Stimulated activated CD4-positive, alpha-beta T cell treated with anti-CD3 and anti-CD28 coated beads, TNF-alpha, amount 100 ng/mL, for 1 hour (primary cell): ENCODE data around the gene XAB2.

Experiments
- DNase-seq, 3 donors: peaks; one replicate each; pipeline ENCODE4 v3.0.0-alpha.2; 2020; ENCODE audit warnings: low read depth in 3 of 3, low spot score in 1 of 3

Gene XAB2

DNA sequence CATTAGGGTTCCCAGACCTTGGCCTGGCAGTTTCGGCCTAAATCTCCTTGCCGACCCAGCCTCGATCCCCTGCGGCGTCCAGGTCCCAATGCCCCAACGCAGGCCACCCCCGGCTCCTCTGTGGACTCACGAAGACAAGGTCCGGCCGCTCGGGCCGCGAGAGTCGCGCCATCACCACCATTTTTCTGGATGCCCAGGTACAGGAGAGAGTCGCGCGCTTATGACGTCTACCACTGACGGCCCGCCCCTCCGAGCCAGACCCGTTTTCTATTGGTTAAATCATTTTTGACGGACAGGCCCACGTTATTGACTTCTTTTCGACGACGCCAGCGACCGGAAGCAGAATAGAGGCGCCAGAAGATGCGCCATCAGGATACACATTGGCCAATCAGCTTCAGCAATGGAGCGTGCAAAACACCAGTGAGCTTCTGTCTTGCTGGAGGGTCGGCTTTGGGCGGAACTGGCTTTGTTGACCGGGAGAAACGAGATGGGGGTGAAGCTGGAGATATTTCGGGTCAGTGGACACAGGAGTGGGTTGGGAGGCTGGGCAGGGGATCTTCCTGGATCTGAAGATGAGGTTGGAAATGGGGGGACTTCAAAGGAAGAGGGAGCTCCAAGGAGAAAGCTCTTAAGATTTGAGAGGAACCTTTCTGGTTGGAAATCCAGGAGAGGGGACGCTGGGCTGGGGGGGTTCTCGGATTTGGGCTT, at the start of gene XAB2, which contains the start of gene PET100:
TSS of gene XAB2 (minus strand) at position 199 of the 708 bp plus-strand sequence. CDS start at position 181, 18 bp downstream.
TSS of gene PET100 (plus strand) at position 447 of the 708 bp plus-strand sequence. CDS start at position 488, 41 bp downstream.
- DNase-seq = peak; percentile 86 to 92 (median 91)

DNA sequence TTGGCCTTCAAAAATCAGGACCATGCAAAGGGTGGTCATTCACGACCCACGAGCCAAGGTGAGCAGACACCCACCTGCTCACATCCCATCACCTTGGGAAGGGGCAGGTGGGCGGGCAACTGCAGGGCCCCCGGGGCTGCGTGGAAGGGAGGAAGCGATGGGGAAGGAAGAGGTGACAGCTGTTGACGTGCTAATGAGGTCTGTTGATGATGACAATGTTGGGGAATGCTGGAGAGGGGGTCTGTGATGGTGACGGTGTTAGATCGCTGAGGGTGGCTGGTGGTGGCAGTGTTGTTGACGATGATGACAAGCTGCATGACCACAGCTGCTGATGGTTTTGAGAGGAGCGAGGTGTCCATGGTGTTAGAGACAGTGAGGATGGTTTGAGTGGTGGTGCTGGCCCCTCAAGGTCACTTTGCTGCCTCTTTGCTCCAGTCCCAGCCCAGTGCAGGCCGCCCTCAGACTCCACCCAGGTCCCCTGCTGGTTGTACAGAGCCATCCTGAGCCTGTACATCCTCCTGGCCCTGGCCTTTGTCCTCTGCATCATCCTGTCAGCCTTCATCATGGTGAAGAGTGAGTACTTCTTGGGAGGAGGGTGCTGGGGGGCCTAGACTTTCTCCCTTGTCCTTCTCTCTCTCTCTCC, 48.4 kb upstream of the XAB2 start:
- no peak for DNase-seq

DNA sequence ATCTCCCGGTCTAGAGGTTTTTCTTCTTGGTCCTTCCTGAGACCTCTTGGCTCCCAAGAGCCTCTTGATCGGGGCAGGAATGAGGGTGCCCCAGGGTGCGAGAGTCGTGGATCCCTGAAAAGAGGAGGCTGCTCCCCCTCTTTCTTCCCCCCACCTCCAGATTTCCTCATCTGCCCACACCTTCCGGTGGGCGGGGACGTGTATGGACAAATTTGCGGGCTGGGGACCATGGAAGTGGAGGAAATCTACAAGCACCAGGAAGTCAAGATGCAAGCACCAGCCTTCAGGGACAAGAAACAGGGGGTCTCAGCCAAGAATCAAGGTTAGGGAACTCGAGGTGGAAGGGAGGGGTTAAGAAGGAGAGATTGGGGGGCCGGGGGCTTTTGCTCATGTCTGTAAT, 47.5 kb upstream of the XAB2 start, which contains the start of gene MCEMP1:
TSS of gene MCEMP1 (plus strand) at position 237 of the 400 bp plus-strand sequence. CDS start at position 268, 31 bp downstream.
- no peak for DNase-seq

DNA sequence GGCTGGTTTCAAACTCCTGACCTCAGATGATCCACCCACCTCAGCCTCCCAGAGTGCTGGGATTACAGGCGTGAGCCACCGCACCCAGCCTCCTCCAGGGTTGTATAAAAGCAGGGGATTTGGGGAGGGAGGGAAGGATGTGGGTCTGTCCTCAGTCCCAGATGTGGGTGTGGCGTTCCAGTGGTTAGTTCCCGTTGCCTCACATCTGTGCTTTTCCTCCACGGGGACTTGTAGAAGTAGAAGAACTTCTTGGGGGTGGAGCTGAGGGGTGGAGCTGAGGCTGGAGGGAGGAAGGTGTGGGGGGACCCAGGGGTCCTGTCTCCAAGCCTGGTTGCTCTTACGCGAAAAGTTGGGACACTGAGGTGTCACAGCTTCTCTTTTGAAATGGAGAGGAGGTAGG, 47.0 kb upstream of the XAB2 start:
- no peak for DNase-seq

DNA sequence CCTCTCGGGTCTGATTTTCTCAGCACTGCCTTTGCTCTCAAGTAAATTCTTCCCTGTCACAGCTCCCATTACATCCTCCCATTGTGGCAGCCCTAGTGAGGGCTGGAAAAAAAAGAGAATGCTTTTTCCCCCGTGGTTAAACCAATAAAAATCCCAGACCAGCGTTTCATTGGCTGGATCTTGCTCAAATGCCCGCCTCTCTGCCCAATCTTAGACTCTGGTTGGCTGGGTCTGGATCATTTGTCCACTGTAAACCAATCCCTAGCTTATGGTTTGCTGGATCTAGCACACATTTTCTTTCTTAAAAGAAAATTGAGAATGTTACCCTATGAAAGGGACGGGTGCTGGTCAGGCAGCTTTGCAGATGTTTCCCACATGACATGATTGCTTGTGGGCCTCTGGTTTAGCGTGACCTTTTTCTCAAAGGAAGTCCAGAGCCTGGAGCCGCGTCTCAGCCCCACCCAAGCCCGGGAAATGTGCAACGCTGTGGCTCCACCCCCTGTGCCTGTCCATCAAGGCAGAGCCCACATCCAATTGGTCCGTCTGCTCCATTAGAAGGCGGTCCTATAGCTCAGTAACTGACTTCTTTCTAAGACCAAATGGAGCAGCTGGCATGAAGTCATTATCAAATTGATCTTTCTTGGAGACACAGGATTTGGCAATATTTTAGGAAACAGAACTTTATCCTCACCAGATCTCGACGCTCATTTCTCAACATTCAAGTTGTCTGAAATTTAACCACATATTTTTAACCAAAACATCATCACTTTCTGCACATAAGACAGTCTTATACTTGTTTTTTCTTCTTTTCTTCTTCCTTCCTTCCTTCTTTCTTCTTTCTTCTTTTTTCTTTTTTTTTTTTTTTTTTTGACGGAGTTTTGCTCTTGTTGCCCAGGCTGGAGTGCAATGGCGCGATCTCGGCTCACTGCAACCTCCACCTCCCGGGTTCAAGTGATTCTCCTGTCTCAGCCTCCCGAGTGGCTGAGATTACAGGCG, 45.0 kb upstream of the XAB2 start:
- no peak for DNase-seq

DNA sequence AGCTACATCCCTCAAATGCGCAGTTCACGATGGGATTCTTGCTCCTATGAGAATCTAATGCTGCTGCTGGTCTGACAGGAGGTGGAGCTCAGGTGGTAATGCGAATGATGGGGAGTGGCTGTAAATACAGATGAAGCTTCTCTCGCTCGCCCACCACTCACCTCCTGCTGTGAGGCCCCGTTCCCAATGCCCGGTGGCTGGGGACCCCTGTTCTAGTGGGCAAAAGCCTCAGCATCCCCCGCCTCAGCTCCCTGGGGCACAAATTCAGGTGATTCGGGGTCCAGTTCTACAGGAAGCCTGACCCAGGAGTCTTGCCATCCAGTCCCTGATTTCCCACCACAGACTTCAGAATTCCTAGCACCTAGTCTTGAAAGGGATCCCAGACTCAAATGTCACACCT, 43.2 kb upstream of the XAB2 start:
- DNase-seq = no peak

DNA sequence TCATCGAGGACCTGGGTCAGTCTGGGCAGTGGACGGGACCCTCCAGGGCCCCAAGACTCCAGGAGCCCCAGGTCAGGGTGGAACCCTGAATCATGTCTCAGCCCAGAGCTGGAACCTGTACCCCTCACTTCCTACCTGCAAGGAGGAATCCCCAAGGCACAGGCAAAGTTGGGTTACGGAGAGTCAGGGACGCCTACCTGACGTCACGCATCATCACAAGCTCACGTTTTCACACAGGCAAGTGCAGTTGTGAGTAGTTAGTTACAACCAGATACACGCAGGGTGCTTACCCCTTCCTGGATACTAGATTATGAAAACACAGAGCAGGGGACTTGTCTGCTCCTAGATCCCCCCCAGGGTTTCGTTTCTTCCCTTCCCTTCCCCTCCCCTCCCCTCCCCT, 41.4 kb upstream of the XAB2 start:
- no peak for DNase-seq

DNA sequence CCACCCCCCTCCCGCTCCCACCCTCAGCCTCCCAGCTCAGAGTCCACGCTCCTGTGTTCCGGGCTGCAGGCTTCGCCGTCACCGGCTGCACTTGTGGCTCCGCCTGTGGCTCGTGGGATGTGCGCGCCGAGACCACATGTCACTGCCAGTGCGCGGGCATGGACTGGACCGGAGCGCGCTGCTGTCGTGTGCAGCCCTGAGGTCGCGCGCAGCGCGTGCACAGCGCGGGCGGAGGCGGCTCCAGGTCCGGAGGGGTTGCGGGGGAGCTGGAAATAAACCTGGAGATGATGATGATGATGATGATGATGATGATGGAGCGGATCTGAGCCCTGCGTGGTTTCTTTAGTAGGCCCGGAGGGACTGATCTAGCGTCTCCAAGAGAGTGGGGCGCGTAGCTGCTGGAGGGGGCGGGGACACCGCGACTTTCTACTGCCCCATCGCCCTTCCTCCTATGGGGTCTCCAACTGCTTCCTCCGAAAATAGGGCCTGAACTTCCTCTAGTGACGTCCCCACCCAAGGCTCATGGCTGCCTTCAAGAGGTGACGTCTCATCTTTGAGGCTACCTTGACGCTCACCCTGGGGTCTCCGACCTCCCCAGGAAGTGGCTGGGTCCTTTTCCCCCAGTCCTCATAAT, 40.9 kb upstream of the XAB2 start:
- DNase-seq = no peak

DNA sequence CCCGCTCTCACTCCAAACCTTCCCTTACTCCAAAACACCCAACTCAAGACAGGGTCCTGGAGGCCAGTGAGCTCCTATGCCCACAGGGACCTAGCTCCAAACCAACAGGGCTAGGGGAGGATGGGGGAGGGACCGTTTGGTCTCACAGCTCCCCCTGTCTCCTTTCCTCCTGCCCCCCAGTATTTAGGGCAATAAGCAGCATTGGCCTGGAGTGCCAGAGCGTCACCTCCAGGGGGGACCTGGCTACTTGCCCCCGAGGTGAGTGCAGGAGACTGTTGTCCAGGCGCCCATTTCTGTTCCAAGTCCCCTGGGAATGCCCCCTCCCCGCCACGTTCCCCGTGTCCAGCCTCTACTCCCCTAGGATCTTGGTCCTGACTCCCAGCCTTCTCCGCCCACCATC, 40.3 kb upstream of the XAB2 start:
- DNase-seq = no peak

DNA sequence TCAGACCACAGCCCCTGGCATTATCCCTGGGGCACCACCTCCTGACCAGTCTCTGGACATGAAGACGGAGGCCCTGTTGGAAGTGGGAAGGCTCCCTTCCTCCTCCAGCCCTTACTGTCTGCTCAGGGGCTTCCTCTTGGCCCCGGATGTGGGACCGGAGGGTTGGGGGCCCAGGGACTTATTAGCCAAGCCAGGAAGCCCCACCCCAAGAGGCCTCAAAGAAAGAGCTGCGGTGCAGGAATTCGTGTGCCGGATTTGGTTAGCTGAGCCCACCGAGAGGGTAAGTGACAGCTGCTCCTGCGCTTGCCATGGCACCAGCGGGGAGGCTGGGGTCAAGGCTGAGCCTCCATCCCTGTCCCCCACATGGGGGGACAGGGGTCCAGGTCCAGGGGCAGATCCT, 39.5 kb upstream of the XAB2 start, which contains the start of gene RETN:
TSS of gene RETN (plus strand) at position 208 of the 400 bp plus-strand sequence. CDS start 278 bp downstream, outside the sequence.
- no peak for DNase-seq

DNA sequence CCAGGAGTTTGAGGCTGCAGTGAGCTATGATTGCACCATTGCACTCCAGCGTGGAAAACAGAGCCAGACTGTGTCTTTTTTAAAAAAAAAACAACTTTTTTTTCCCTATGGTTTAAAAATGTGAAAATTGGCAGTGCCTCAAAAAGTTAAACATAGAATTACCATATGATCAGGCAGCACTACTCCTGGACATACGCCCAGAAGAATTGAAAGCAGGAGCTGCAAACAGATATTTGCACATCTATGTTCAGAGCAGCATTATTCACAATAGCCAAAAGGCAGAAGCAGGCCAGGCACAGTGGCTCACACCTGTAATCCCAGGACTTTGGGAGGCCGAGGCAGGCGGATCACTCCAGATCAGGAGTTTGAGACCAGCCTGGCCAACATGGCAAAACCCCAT, 35.7 kb upstream of the XAB2 start:
- DNase-seq = no peak

DNA sequence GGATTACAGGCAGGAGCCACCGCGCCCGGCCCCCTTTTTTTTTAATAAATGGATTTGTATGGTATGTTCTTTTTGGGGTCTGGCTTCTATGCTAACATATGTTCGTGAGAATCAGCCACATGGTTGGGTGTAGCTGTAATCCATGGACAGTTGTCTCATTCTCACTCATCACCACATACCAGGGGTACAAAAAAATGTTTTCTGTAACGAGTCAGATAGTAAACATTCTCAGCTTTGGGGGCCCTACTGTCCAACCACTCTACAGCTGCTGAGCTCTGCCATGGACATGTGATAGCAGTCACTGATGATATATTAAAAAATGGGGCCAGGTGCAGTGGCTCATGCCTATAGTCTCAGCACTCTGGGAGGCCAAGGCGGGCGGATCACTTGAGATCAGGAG, 34.4 kb upstream of the XAB2 start:
- no peak for DNase-seq

DNA sequence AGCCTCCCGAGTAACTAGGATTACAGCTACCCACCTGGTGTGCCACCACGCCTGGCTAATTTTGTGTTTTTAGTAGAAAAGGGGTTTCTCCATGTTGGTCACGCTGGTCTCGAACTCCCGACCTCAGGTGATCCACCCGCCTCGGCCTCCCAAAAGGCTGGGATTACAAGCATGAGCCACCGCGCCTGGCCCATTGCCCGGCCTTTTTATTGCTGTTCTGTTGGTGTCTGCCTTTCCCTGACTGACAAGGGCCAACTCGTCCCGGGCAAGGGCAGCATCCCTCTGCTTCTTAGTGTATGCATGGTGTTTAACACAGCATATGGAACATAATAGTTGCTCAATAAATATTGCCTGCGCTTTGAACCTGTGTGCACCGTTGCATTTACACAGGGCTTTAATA, 33.3 kb upstream of the XAB2 start:
- DNase-seq = no peak

DNA sequence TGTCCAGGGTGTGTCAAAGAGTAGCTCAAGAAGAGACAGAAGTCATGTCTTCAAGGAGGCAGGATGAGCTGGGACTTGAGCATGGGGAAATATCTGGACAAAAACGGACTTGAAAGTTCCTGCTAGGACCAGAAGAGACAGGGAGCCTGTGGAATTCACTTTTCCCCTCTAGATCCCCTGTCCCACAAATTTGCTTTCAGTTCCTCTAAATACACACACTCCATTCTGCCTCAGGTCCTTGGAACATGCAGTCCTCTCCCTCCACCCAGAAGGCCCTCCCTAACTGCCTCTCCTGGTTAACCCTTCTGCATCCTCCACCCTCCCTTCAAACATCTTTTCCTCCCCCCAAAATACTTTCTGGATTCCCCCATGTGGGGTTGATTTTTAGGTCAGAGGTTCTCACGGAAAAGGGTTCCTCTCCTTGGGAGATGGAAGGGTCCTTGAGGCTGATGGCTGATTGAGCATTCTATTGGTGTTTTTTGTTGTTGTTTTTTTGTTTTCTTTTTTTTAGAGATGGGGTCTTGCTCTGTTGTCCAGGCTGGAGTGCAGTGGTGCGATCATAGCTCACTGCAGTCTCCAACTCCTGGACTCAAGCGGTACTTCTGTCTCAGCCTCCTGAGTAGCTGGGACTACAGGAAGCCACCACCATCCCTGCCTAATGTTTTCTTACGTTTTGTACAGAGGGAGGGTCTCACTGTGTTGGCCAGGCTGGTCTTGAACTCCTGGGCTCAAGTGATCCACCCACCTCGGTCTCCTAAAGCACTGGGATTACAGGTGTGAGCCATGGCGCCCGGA, 32.6 kb upstream of the XAB2 start:
- DNase-seq = no peak

DNA sequence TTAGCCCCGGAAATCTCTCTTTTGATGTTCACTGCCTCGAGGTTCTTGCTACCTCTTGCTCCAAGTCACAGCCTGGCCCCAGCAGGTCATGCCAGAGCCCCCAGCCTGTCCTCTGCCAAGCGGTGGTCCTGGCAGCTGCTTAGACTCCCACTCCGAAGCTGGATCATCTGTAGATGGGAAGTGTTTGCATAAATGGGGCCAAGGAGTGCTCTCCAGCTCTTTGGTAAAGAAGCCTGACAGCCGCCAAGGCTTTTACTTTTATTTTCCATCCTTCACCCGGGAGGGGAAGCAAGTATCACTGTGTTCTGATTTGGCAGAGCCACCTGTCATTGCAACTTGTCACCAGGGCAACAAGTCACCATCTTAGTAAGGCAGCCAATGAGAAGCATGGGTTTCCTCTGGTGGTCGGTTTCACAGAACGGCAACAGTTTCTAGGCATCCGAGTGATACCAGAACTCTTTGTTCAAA, 28.9 kb upstream of the XAB2 start:
- no peak for DNase-seq

DNA sequence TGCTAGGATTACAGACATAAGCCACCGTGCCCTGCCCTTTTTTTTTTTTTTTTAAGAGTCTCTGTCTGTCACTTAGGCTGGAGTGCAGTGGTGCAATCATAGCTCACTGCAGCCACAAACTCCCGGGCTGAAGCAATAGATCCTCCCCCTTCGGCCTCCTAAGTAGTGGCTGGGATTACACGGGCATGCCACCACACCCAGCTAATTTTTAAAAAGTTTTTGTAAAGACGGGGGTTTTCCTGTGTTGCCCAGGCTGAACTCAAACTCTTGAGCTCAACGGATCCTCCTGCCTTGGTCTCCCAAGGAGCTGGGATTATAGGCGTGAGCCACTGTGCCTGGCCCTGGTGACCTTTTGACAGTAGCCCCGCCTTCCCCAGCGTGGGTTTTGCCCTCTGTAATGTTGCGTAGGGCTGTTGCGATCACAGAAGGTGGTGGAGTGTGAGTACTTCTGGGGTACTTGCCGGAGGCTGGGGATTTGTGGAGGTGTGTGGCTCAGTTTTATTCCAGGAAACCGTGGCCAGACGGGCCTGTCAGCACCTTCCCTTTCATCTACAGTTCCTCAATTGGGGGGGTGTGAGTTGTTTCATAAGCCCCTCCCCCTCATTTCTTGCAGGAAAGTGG, 27.9 kb upstream of the XAB2 start:
- no peak for DNase-seq

DNA sequence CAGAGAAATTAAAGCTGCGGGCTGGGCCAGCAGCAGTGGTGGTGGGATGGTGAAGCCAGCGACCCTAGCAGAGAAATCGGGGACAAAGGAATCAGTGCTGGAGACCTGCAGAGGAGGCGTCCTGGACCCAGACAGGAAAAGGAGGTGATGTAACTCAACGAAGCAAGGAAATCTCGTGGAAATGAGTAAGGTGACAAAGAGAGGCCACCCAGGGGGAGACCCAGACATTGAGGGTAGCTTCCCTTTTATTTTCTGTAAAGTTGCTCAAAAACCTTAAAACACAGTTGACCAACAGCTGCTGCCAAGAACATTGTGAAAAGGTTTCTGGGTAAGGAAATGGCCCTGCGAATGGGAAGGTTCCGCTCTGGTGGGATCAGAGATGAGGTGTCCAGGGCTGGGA, 26.2 kb upstream of the XAB2 start:
- no peak for DNase-seq

DNA sequence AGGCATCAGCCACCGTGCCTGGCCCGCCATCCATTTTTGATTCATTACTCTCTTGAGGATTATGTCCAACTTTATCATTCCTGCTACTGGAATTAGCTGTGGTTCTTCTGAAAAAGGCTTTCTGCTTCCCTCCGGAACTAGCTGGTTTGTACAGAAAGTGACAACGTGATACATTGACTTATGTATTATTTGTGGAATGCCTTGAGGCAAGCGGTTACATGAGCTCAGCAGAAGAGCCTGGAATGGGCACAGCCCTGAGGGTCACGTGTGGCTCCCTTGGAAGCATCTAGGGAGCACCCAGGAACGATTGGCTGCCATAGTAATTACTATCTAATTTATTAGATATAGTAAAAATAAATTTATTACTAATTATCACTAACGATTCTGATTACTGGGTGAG, 25.1 kb upstream of the XAB2 start:
- no peak for DNase-seq

DNA sequence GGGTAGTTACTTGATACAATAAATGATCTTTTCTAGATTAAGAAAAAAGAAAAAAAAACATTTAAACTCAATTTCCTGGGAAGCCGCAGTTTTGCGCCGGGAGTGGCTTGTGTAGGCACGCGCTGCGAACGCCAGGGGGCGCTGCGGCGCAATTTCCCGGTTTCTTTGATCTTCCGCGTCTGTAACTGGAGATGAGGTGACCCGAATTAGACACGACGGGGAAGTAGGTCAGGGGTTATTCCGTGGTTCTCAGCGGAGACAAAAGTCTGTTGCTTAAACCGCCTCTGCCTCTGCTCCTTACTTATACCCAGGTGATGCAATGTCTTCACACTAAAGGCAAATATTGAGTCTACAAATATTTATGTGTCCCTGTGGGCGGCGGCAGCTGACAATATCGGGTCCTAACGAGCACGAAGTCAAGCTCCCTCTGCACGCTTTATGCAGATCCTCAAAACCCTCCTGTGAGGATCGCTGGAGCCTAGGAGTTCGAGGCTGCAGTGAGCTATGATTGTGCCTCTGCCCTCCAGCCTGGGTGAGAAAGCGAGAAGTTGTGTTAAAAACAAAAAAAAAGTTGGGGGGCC, 22.8 kb upstream of the XAB2 start:
- DNase-seq = peak; percentile 66 to 89 (median 74)
